ENCODE measurements around the gene EIF1AX. TPM values are rescaled to one million over a fixed set of nuclear protein-coding genes. Genes with fewer than 3 reads are reported as not detected.

The EIF1AX gene
- total RNA-seq, 4 donors from 2014 or later: 41.5 to 56.8 (median 45.2) TPM

DNA sequence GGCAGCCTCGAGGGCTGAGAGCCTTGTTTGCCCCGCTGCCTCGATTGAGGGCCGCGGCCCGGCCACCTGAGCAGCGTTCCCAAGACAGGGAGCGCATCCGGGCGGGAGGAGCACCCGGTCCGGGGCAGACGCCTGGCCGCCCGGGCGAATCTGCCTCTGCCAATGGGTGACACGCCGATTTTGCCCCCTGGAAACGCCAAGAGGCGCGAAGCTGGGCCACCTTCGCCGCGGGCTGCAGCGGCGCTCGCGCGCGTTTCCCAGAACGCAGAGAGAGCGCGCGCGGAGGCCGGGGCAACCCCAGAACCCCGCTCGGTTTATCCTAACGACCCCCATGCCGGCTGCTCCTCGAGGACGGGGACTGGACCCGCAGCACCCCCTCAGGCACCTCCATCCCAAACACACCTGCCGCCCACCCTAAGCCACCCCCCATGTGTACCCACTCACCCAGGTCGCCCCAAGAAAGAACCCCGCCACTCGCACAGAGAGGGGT lies 25.5 kb downstream of the EIF1AX start:
- Histone ChIP-seq H3K27me3 (peaks cover 16% of the 10 kb centered on the region), H3K27ac (no peak overlapping the region), H3K4me1 (peaks cover 11% of the 10 kb centered on the region), H3K9me3 (no peaks in the 10 kb centered on the region), H3K4me3 (peak overlapping the region; percentile 41), H3K36me3 (no peaks in the 10 kb centered on the region)
- 26% methylated on average over 13 of the region's 47 CpGs for WGBS
- DNase-seq (ENCODE audit: low spot score in 2 of 2): no peak
- TF ChIP-seq, protein P1, sequence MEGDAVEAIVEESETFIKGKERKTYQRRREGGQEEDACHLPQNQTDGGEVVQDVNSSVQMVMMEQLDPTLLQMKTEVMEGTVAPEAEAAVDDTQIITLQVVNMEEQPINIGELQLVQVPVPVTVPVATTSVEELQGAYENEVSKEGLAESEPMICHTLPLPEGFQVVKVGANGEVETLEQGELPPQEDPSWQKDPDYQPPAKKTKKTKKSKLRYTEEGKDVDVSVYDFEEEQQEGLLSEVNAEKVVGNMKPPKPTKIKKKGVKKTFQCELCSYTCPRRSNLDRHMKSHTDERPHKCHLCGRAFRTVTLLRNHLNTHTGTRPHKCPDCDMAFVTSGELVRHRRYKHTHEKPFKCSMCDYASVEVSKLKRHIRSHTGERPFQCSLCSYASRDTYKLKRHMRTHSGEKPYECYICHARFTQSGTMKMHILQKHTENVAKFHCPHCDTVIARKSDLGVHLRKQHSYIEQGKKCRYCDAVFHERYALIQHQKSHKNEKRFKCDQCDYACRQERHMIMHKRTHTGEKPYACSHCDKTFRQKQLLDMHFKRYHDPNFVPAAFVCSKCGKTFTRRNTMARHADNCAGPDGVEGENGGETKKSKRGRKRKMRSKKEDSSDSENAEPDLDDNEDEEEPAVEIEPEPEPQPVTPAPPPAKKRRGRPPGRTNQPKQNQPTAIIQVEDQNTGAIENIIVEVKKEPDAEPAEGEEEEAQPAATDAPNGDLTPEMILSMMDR (IDR thresholded peaks at IDR 0.05): no peak
- TF ChIP-seq POLR2A (IDR thresholded peaks at IDR 0.05) (no peak), POLR2AphosphoS5 (IDR thresholded peaks at IDR 0.05) (no peak), EP300 (IDR thresholded peaks at IDR 0.05) (no peak)

DNA sequence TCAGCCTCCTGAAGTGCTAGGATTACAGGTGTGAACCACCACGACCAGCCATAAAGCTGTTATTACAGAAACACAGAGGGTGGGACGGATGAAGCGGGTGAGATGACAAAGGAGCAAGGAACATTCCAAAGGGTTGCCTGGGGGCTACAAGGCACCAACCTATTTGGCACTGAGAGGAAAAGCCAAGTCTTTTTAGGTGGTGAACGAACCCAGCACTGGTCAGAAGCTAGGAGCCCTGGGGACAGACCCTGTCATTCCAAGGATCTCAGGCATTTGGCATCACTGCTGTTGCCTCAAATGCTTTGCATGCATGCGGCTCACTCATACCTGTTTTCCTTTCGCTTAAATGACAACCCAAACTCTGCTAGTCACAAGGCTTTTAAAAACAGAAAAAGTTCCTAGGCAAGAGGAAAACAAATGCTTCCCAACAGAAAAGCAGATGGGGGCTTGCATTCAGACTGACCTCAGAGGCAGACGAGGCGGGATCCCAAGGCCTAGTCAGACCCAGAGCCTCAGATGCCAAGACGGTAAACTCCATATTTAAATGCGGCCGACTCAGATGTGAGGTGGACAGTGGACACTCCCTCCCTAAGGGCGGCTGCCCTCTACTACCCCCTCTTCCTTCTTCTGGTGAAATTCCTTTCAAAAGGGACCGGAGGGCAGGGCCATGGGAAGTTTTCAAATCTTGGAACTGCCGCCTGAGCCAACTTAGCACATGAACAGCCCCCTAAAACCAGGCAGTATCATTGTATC lies 29.4 kb downstream of the EIF1AX start:
- H3K27me3 ChIP-seq: peaks cover 13% of the 10 kb centered on the region
- H3K36me3 ChIP-seq: no peaks in the 10 kb centered on the region
- no peak for DNase-seq (ENCODE audit: low spot score in 2 of 2)
- TF ChIP-seq POLR2AphosphoS5 (IDR thresholded peaks at IDR 0.05) (no peak), EP300 (IDR thresholded peaks at IDR 0.05) (no peak), POLR2A (IDR thresholded peaks at IDR 0.05) (no peak)
- peaks cover 11% of the 10 kb centered on the region for H3K4me1 ChIP-seq
- H3K4me3 ChIP-seq: no peak overlapping the region
- H3K9me3 ChIP-seq: no peaks in the 10 kb centered on the region
- WGBS: 87% methylated on average over 14 of the region's 14 CpGs
- H3K27ac ChIP-seq: no peak overlapping the region

DNA sequence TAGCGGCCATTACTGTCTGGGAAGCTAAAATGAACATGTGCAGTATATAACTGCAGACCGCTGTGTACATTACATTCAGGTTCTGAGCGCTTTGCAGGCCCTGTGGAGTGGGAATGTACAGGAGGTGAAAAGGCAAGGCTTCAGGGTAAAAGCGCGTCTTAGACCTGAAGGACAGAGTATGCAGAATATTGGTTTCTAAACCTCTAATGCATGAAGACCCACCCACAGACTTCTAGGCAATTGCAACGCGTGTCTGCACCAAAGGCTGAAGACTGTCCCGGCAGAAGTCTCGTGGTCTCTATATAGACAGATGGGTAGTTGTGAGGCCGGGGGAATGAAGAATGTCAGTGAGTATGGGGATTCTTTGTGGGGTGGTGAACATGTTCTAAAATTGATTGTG lies 30.4 kb downstream of the EIF1AX start:
- H3K27me3 ChIP-seq: peaks cover 4% of the 10 kb centered on the region
- no peaks in the 10 kb centered on the region for H3K36me3 ChIP-seq
- no peaks in the 10 kb centered on the region for H3K9me3 ChIP-seq
- WGBS: 96% methylated on average over 10 of the region's 10 CpGs
- H3K4me1 ChIP-seq: peaks cover 3% of the 10 kb centered on the region
- no peak overlapping the region for H3K4me3 ChIP-seq
- no peak for DNase-seq (ENCODE audit: low spot score in 2 of 2)
- no peak overlapping the region for H3K27ac ChIP-seq
- TF ChIP-seq, protein P1 (IDR thresholded peaks at IDR 0.05): no peak
- no peak for TF ChIP-seq POLR2AphosphoS5 (IDR thresholded peaks at IDR 0.05)
- TF ChIP-seq POLR2A (IDR thresholded peaks at IDR 0.05): no peak
- TF ChIP-seq EP300 (IDR thresholded peaks at IDR 0.05): no peak

DNA sequence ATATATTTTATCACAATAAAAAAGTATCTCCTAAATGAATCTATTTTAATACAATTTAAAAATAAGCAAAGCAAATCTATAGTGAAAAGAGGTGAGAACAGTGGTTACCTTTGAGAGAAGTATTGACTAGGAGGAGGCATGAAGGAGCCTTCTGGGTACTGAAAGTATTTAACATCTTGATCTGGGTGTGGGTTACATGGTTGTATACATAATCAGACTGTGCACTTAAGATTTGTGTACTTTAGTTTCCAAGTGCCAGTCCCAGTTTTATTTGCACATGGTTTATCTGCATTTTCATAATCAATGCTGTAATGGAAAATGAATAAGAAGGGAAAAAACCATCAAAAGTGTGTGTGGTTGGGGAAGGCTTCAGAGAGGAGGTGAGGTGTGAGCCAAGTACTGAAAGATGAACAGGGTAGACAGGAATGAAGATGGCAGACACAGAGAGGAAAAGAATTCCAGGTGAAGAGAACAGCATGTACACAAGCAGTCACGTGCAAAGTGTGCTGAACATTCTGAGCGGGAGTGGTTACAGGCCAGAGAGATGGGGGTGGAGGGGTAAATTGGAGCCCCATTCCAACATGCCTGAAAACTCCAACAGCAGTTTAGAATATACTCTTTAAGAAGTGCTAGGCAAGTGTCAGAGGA lies 39.6 kb downstream of the EIF1AX start:
- WGBS: 88% methylated on average over 2 of the region's 2 CpGs
- H3K27ac ChIP-seq: no peak overlapping the region

DNA sequence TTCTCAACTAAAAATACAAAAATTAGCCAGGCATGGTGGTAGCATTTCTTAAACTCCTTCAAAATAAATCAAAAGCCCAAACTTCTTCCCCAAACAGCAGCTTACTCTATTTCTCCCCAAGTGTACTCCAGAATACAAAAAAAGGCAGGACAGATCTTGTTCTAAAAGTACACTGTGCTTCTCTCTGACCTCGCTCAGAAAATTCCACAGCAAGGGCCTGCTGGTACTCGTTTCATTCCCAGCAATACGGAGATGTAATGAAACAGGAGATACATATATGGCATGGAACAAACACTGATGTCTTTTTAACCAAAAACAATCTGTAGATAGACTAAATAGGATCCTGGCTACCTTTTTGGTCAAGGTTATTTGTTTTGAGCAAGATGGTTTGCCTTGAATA lies 50.1 kb downstream of the EIF1AX start:
- H3K36me3 ChIP-seq: no peaks in the 10 kb centered on the region
- H3K27ac ChIP-seq: no peak overlapping the region
- no peaks in the 10 kb centered on the region for H3K27me3 ChIP-seq
- no peak overlapping the region for H3K4me3 ChIP-seq
- DNase-seq (ENCODE audit: low spot score in 2 of 2): no peak
- WGBS: 57% methylated on average over 3 of the region's 3 CpGs
- H3K4me1 ChIP-seq: no peaks in the 10 kb centered on the region
- TF ChIP-seq, protein P1 (IDR thresholded peaks at IDR 0.05): no peak
- TF ChIP-seq EP300 (IDR thresholded peaks at IDR 0.05): no peak
- H3K9me3 ChIP-seq: no peaks in the 10 kb centered on the region

More for the DNA sequence above, 39.6 kb downstream of the EIF1AX start:
- H3K36me3 ChIP-seq: no peaks in the 10 kb centered on the region
- TF ChIP-seq, protein P1 (IDR thresholded peaks at IDR 0.05): no peak
- TF ChIP-seq POLR2AphosphoS5 (IDR thresholded peaks at IDR 0.05) (no peak), EP300 (IDR thresholded peaks at IDR 0.05) (no peak)
- no peaks in the 10 kb centered on the region for H3K27me3 ChIP-seq
- no peak for DNase-seq (ENCODE audit: low spot score in 2 of 2)
- no peak overlapping the region for H3K4me3 ChIP-seq
- H3K9me3 ChIP-seq: no peaks in the 10 kb centered on the region
- H3K4me1 ChIP-seq: no peaks in the 10 kb centered on the region

Measured in suprapubic skin (tissue), 4 donors.